ENCODE data around the gene ARHGAP24. TPM values are rescaled to one million over a fixed set of nuclear protein-coding genes. Genes with fewer than 3 reads are reported as not detected.

Gene ARHGAP24
- total RNA-seq, 1 donor: 52.5 TPM

- Histone ChIP-seq H3K4me3 (ENCODE audit: insufficient read depth, low read length) (no peak overlapping the region), H3K9me3 (ENCODE audit: low read depth, low read length) (no peaks in the 10 kb centered on the region), H3K4me2 (ENCODE audit: insufficient read depth, low read length) (no peak overlapping the region), H3K79me2 (ENCODE audit: insufficient read depth, low read length) (peaks cover 11% of the 10 kb centered on the region), H3K36me3 (ENCODE audit: insufficient read depth, low read length) (no peaks in the 10 kb centered on the region), H3K4me1 (ENCODE audit: insufficient read depth, low read length) (peaks cover 21% of the 10 kb centered on the region), H3K27me3 (ENCODE audit: insufficient read depth, low read length) (no peaks in the 10 kb centered on the region), H2AFZ (ENCODE audit: low read length) (no peak overlapping the region), H3K27ac (ENCODE audit: low read depth, low read length) (no peak overlapping the region), H4K20me1 (ENCODE audit: insufficient read depth, low read length) (no peaks in the 10 kb centered on the region)
- peak; percentile 42 for DNase-seq (ENCODE audit: insufficient read length, low spot score, missing footprints)
- TF ChIP-seq, protein P1, sequence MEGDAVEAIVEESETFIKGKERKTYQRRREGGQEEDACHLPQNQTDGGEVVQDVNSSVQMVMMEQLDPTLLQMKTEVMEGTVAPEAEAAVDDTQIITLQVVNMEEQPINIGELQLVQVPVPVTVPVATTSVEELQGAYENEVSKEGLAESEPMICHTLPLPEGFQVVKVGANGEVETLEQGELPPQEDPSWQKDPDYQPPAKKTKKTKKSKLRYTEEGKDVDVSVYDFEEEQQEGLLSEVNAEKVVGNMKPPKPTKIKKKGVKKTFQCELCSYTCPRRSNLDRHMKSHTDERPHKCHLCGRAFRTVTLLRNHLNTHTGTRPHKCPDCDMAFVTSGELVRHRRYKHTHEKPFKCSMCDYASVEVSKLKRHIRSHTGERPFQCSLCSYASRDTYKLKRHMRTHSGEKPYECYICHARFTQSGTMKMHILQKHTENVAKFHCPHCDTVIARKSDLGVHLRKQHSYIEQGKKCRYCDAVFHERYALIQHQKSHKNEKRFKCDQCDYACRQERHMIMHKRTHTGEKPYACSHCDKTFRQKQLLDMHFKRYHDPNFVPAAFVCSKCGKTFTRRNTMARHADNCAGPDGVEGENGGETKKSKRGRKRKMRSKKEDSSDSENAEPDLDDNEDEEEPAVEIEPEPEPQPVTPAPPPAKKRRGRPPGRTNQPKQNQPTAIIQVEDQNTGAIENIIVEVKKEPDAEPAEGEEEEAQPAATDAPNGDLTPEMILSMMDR (IDR thresholded peaks at IDR 0.05; ENCODE audit: extremely low read depth, low read depth, low read length): no peak
These were observed 480.8 kb downstream of the ARHGAP24 start for GRCh38 chr4:85955620-85956292.

DNA sequence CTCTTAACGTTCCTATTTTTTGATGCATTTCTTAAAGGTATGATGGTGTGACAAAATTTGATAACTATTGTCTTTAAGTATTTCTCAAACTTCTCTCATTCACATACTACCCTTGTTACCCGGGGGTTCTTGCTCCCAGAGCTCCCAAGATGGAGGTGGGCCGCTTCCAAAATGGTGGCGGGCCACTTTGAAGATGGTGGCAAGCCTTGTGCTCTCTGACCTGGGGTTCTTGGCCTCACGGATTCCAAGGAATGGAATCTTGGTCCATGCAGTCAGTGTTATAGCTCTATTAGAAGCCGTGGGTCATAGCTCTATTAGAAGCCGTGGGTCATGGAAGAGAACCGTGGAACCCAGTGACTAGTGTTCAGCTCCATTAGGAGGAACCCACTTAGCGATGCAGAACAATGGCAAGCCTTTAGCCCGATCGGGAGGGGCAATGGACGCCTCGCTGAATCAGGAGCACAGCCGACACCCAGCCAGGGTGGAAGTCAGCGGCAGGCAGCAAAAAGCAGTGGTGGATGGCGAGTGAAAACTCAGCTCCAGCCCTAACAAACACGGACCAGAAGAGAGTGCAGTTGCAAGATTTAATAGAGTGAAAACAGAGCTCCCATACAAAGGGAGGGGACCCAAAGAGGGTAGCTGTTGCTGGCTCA lies 481.5 kb downstream of the ARHGAP24 start:
- H3K27ac ChIP-seq (ENCODE audit: low read depth, low read length): no peak overlapping the region
- no peaks in the 10 kb centered on the region for H3K36me3 ChIP-seq (ENCODE audit: insufficient read depth, low read length)
- DNase-seq (ENCODE audit: insufficient read length, low spot score, missing footprints): no peak
- H3K4me3 ChIP-seq (ENCODE audit: insufficient read depth, low read length): no peak overlapping the region
- H3K9me3 ChIP-seq (ENCODE audit: low read depth, low read length): no peaks in the 10 kb centered on the region
- TF ChIP-seq, protein P1 (IDR thresholded peaks at IDR 0.05; ENCODE audit: extremely low read depth, low read depth, low read length): no peak
- H3K4me1 ChIP-seq (ENCODE audit: insufficient read depth, low read length): peaks cover 21% of the 10 kb centered on the region
- H3K4me2 ChIP-seq (ENCODE audit: insufficient read depth, low read length): no peak overlapping the region
- H2AFZ ChIP-seq (ENCODE audit: low read length): no peak overlapping the region
- H3K79me2 ChIP-seq (ENCODE audit: insufficient read depth, low read length): peaks cover 8% of the 10 kb centered on the region
- H4K20me1 ChIP-seq (ENCODE audit: insufficient read depth, low read length): no peaks in the 10 kb centered on the region
- H3K27me3 ChIP-seq (ENCODE audit: insufficient read depth, low read length): no peaks in the 10 kb centered on the region

GRCh38 chr4:85961887-85962286 lies 486.9 kb downstream of the ARHGAP24 start:
- DNase-seq (ENCODE audit: insufficient read length, low spot score, missing footprints): no peak
- H3K27ac ChIP-seq (ENCODE audit: low read depth, low read length): no peak overlapping the region
- H3K27me3 ChIP-seq (ENCODE audit: insufficient read depth, low read length): no peaks in the 10 kb centered on the region
- H3K9me3 ChIP-seq (ENCODE audit: low read depth, low read length): no peaks in the 10 kb centered on the region
- H3K4me1 ChIP-seq (ENCODE audit: insufficient read depth, low read length): peaks cover 6% of the 10 kb centered on the region
- peaks cover 5% of the 10 kb centered on the region for H3K79me2 ChIP-seq (ENCODE audit: insufficient read depth, low read length)
- no peaks in the 10 kb centered on the region for H4K20me1 ChIP-seq (ENCODE audit: insufficient read depth, low read length)
- no peaks in the 10 kb centered on the region for H3K36me3 ChIP-seq (ENCODE audit: insufficient read depth, low read length)
- H3K4me3 ChIP-seq (ENCODE audit: insufficient read depth, low read length): no peak overlapping the region
- H2AFZ ChIP-seq (ENCODE audit: low read length): no peak overlapping the region
- TF ChIP-seq, protein P1 (IDR thresholded peaks at IDR 0.05; ENCODE audit: extremely low read depth, low read depth, low read length): no peak
- no peak overlapping the region for H3K4me2 ChIP-seq (ENCODE audit: insufficient read depth, low read length)

DNA sequence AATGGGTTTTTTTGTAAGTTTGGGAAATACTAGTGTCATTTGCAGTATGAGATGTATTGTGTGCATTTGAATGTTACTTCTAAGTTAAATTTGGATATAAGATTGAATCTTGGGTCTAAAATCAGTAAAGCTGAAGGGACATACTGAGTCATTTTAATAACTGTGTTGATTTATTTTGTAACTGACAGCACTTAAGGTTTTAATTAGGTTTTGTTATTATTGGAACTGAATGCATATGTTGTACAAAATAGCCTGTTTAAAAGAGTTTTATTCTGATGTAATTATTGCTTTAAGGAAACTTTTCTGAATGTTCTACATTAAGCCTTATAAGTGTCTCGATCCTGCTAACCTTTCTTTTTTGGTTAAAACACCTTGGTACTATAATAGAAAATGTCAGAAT lies 488.3 kb downstream of the ARHGAP24 start:
- DNase-seq (ENCODE audit: insufficient read length, low spot score, missing footprints): no peak
- no peaks in the 10 kb centered on the region for H4K20me1 ChIP-seq (ENCODE audit: insufficient read depth, low read length)

More for the DNA sequence above, 488.3 kb downstream of the ARHGAP24 start:
- Histone ChIP-seq H3K79me2 (ENCODE audit: insufficient read depth, low read length) (peaks cover 3% of the 10 kb centered on the region), H2AFZ (ENCODE audit: low read length) (no peak overlapping the region), H3K9me3 (ENCODE audit: low read depth, low read length) (no peaks in the 10 kb centered on the region), H3K4me1 (ENCODE audit: insufficient read depth, low read length) (peaks cover 15% of the 10 kb centered on the region), H3K27me3 (ENCODE audit: insufficient read depth, low read length) (no peaks in the 10 kb centered on the region), H3K4me3 (ENCODE audit: insufficient read depth, low read length) (no peak overlapping the region), H3K27ac (ENCODE audit: low read depth, low read length) (no peak overlapping the region), H3K36me3 (ENCODE audit: insufficient read depth, low read length) (no peaks in the 10 kb centered on the region), H3K4me2 (ENCODE audit: insufficient read depth, low read length) (no peak overlapping the region)
- TF ChIP-seq, protein P1 (IDR thresholded peaks at IDR 0.05; ENCODE audit: extremely low read depth, low read depth, low read length): no peak
